Measurements from ENCODE around the gene RBM11. TPM values are rescaled to one million over a fixed set of nuclear protein-coding genes. Genes with fewer than 3 reads are reported as not detected.

The RBM11 gene
- total and polyA plus RNA-seq, 2 of the 8 experiments (the other 6 are each of a cell fraction or from before 2014, with no cell fraction given) = 3.9 to 10.1 TPM

- no peak for TF ChIP-seq CHD7 (IDR thresholded peaks at IDR 0.05; ENCODE audit: insufficient replicate concordance, low read length)
- TF ChIP-seq SIN3A (conservative IDR thresholded peaks at IDR 0.05 in 1 of 2, IDR thresholded peaks at IDR 0.05 in 1 of 2; ENCODE audit: low read depth in 1 of 2, low read length in 2 of 2) = no peak
- TF ChIP-seq POLR2A (IDR thresholded peaks at IDR 0.05; ENCODE audit: control extremely low read depth in 1 of 2, low read depth in 2 of 2, low read length in 2 of 2) = no peak
- no peak for TF ChIP-seq TCF12 (IDR thresholded peaks at IDR 0.05; ENCODE audit: low read depth, low read length)
Measured at GRCh38 chr21:14260174-14260764, 44.3 kb downstream of the RBM11 start (continued).
